HG03565 (cell line): Measurements from ENCODE around the gene PCMT1.
A peak's percentile ranks its signal among the peaks of the same experiment; 100 is the strongest.
"Not testable (repeated sequence)": the region's sequence is repeated elsewhere in the genome, so short reads cannot be mapped to it uniquely, and the experiment has no call there.

Source experiments
- ATAC-seq: cut with Tn5 transposase; IDR thresholded peaks from one replicate; pipeline ENCODE4 v1.9.1; 2021; ENCODE audit warnings: mild to moderate bottlenecking, moderate library complexity; ENCODE audit not compliant: unreplicated experiment

Gene PCMT1

GRCh38 chr6:149852180-149852579 lies 102.6 kb downstream of the PCMT1 start:
- peak; percentile 53 for ATAC-seq

GRCh38 chr6:149852881-149853280 lies 103.3 kb downstream of the PCMT1 start:
- no peak for ATAC-seq

GRCh38 chr6:149854017-149854416 lies 104.5 kb downstream of the PCMT1 start:
- not testable (repeated sequence) for ATAC-seq

GRCh38 chr6:149854532-149854931 lies 105.0 kb downstream of the PCMT1 start:
- no peak for ATAC-seq

GRCh38 chr6:149855040-149855654 lies 105.6 kb downstream of the PCMT1 start:
- ATAC-seq = no peak

GRCh38 chr6:149855741-149856140 lies 106.2 kb downstream of the PCMT1 start:
- no peak for ATAC-seq

GRCh38 chr6:149856256-149856994 lies 106.9 kb downstream of the PCMT1 start:
- no peak for ATAC-seq

GRCh38 chr6:149857541-149857940 lies 108.0 kb downstream of the PCMT1 start:
- no peak for ATAC-seq

- no peak for ATAC-seq
Measured at GRCh38 chr6:149859368-149859767, 109.8 kb downstream of the PCMT1 start.

- no peak for ATAC-seq
Measured at GRCh38 chr6:149859938-149860337, 110.4 kb downstream of the PCMT1 start.

GRCh38 chr6:149860513-149860833 lies 110.9 kb downstream of the PCMT1 start:
- no peak for ATAC-seq
